Trophoblast cell (in vitro differentiated cells and primary cell): ENCODE results near the gene PLCG2.

Experiments used
- DNase-seq, 2 donors: peaks; one replicate each; pipeline ENCODE4 v3.0.0-alpha.2; 2016
- H2AFZ ChIP-seq: 2 replicates; pipeline ENCODE4 v1.6.1; 2013; ENCODE audit warnings: low read length, moderate library complexity, mild to moderate bottlenecking; ENCODE audit not compliant: insufficient read depth, poor library complexity
- H2AK5ac ChIP-seq: 2 replicates; pipeline ENCODE4 v1.6.1; 2013; ENCODE audit warnings: mild to moderate bottlenecking, low read length
- H2BK120ac ChIP-seq: 2 replicates; pipeline ENCODE4 v1.6.1; 2013; ENCODE audit warnings: low read length, mild to moderate bottlenecking, moderate library complexity; ENCODE audit not compliant: insufficient read depth, poor library complexity
- H2BK12ac ChIP-seq: 2 replicates; pipeline ENCODE4 v1.6.1; 2013; ENCODE audit warnings: mild to moderate bottlenecking, low read length, moderate library complexity
- H2BK5ac ChIP-seq: 2 replicates; pipeline ENCODE4 v1.6.1; 2013; ENCODE audit warnings: low read length, low read depth, moderate library complexity, mild to moderate bottlenecking; ENCODE audit not compliant: poor library complexity
- H3K14ac ChIP-seq: 2 replicates; pipeline ENCODE4 v1.6.1; 2013; ENCODE audit warnings: mild to moderate bottlenecking, low read length
- H3K18ac ChIP-seq: 2 replicates; pipeline ENCODE4 v1.6.1; 2013; ENCODE audit warnings: mild to moderate bottlenecking, low read length
- H3K23ac ChIP-seq: 2 replicates; pipeline ENCODE4 v1.6.1; 2013; ENCODE audit warnings: low read length
- H3K27ac ChIP-seq: 2 replicates; pipeline ENCODE4 v1.5.1; 2013; ENCODE audit warnings: low read depth, mild to moderate bottlenecking, inconsistent platforms, low read length, moderate library complexity
- H3K27me3 ChIP-seq: 2 replicates; pipeline ENCODE4 v1.6.1; 2013; ENCODE audit warnings: inconsistent platforms, mild to moderate bottlenecking, low read length, moderate library complexity; ENCODE audit not compliant: insufficient read depth
- H3K36me3 ChIP-seq, 2 experiments: 1 replicate in 1 of 2; 2 replicates in 1 of 2; pipeline ENCODE4 v1.6.1; 2013; ENCODE audit warnings: low read length in 2 of 2, mild to moderate bottlenecking in 2 of 2, moderate library complexity in 1 of 2; ENCODE audit not compliant: insufficient read depth in 2 of 2, control insufficient read depth in 1 of 2
- H3K4ac ChIP-seq: 2 replicates; pipeline ENCODE4 v1.6.1; 2013; ENCODE audit warnings: low read depth, mild to moderate bottlenecking, low read length, moderate library complexity
- H3K4me1 ChIP-seq, 2 experiments: 1 replicate in 1 of 2; 2 replicates in 1 of 2; pipeline ENCODE4 v1.6.1; 2013; ENCODE audit warnings: low read length in 2 of 2, mild to moderate bottlenecking in 2 of 2, moderate library complexity in 1 of 2; ENCODE audit not compliant: insufficient read depth in 2 of 2, control insufficient read depth in 1 of 2
- H3K4me2 ChIP-seq: 2 replicates; pipeline ENCODE4 v1.6.1; 2013; ENCODE audit warnings: inconsistent platforms, mild to moderate bottlenecking, low read length, moderate library complexity
- H3K4me3 ChIP-seq: 2 replicates; pipeline ENCODE4 v1.5.1; 2013; ENCODE audit warnings: mild to moderate bottlenecking, low read depth, low read length, inconsistent platforms
- H3K79me1 ChIP-seq: one replicate; pipeline ENCODE4 v1.6.1; 2013; ENCODE audit warnings: low read length
- H3K79me2 ChIP-seq: 2 replicates; pipeline ENCODE4 v1.6.1; 2013; ENCODE audit warnings: low read length, mild to moderate bottlenecking; ENCODE audit not compliant: control insufficient read depth, insufficient read depth, poor library complexity
- H3K9ac ChIP-seq: 2 replicates; pipeline ENCODE4 v1.6.1; 2013; ENCODE audit warnings: mild to moderate bottlenecking, low read length
- H3K9me3 ChIP-seq: 2 replicates; pipeline ENCODE4 v1.6.1; 2013; ENCODE audit warnings: low read depth, mild to moderate bottlenecking, control low read depth, inconsistent platforms, low read length; ENCODE audit not compliant: insufficient read depth
- H4K12ac ChIP-seq: 2 replicates; pipeline ENCODE4 v1.6.1; 2013; ENCODE audit warnings: low read depth, mild to moderate bottlenecking, low read length, moderate library complexity
- H4K8ac ChIP-seq: 2 replicates; pipeline ENCODE4 v1.6.1; 2013; ENCODE audit warnings: low read depth, mild to moderate bottlenecking, low read length, moderate library complexity
- H4K91ac ChIP-seq: one replicate; pipeline ENCODE4 v1.6.1; 2013; ENCODE audit warnings: low read depth, mild to moderate bottlenecking, low read length, moderate library complexity
- WGBS: extraction: QIAGEN DNeasy Blood & Tissue Kit; methylation state at CpG from one replicate; pipeline ENCODE4 v1.1.7; 2013; ENCODE audit warnings: missing lambda C conversion rate; ENCODE audit not compliant: insufficient read length, insufficient coverage; ENCODE audit errors: extremely low coverage; 5-methylcytosine and 5-hydroxymethylcytosine counted together

The PLCG2 gene

GRCh38 chr16:81996664-81997509 lies 217.8 kb downstream of the PLCG2 start:
- no CpG with 5 or more reads among the region's 11 CpGs for WGBS
- Histone ChIP-seq H4K91ac (no peak overlapping the region), H3K79me2 (no peaks in the 10 kb centered on the region), H2AFZ (no peak overlapping the region), H3K18ac (no peak overlapping the region), H3K36me3 (no peaks in the 10 kb centered on the region), H4K12ac (no peak overlapping the region), H3K27me3 (no peaks in the 10 kb centered on the region), H2AK5ac (no peak overlapping the region), H3K27ac (no peak overlapping the region), H3K23ac (no peak overlapping the region), H3K9ac (no peak overlapping the region), H3K4me2 (no peak overlapping the region), H3K4ac (no peak overlapping the region), H3K79me1 (no peaks in the 10 kb centered on the region), H3K4me3 (no peak overlapping the region), H3K14ac (no peak overlapping the region), H3K4me1 (peaks cover 0 to 10% of the 10 kb centered on the region in 2 experiments), H4K8ac (no peak overlapping the region), H2BK5ac (no peak overlapping the region), H2BK12ac (no peak overlapping the region), H3K9me3 (no peaks in the 10 kb centered on the region), H2BK120ac (no peak overlapping the region)
- DNase-seq = peak in 1 of 2 donors; percentile 28

GRCh38 chr16:81997738-81998137 lies 218.6 kb downstream of the PLCG2 start:
- H4K12ac ChIP-seq = no peak overlapping the region
- no CpG with 5 or more reads among the region's 2 CpGs for WGBS
- H3K36me3 ChIP-seq = no peaks in the 10 kb centered on the region
- no peak overlapping the region for H4K8ac ChIP-seq
- no peak overlapping the region for H3K23ac ChIP-seq
- H2BK5ac ChIP-seq = no peak overlapping the region
- H3K4me1 ChIP-seq = peaks cover 0 to 10% of the 10 kb centered on the region in 2 experiments
- H3K4ac ChIP-seq = no peak overlapping the region
- peak; percentile 23 to 66 for DNase-seq
- no peak overlapping the region for H2BK12ac ChIP-seq
- H3K9ac ChIP-seq = no peak overlapping the region
- no peak overlapping the region for H3K27ac ChIP-seq
- H3K14ac ChIP-seq = no peak overlapping the region
- H3K79me1 ChIP-seq = no peaks in the 10 kb centered on the region
- no peak overlapping the region for H3K18ac ChIP-seq
- H3K27me3 ChIP-seq = no peaks in the 10 kb centered on the region
- H2AFZ ChIP-seq = no peak overlapping the region
- H4K91ac ChIP-seq = no peak overlapping the region
- H2BK120ac ChIP-seq = no peak overlapping the region
- no peak overlapping the region for H3K4me3 ChIP-seq
- H3K4me2 ChIP-seq = no peak overlapping the region
- H3K79me2 ChIP-seq = no peaks in the 10 kb centered on the region
- H3K9me3 ChIP-seq = no peaks in the 10 kb centered on the region
- no peak overlapping the region for H2AK5ac ChIP-seq

GRCh38 chr16:82002831-82003230 lies 223.7 kb downstream of the PLCG2 start:
- no peak for DNase-seq
- no peaks in the 10 kb centered on the region for H3K79me2 ChIP-seq
- no peaks in the 10 kb centered on the region for H3K79me1 ChIP-seq
- H2AFZ ChIP-seq = no peak overlapping the region
- H3K4ac ChIP-seq = no peak overlapping the region
- no peak overlapping the region for H3K27ac ChIP-seq
- H3K27me3 ChIP-seq = no peaks in the 10 kb centered on the region
- H3K9me3 ChIP-seq = no peaks in the 10 kb centered on the region
- no peak overlapping the region for H2BK120ac ChIP-seq
- peaks cover 0 to 3% of the 10 kb centered on the region in 2 experiments for H3K4me1 ChIP-seq
- no peak overlapping the region for H3K23ac ChIP-seq
- H4K91ac ChIP-seq = no peak overlapping the region
- WGBS = no CpG with 5 or more reads among the region's 3 CpGs
- H2BK5ac ChIP-seq = no peak overlapping the region
- H3K18ac ChIP-seq = no peak overlapping the region
- H4K12ac ChIP-seq = no peak overlapping the region
- no peak overlapping the region for H3K14ac ChIP-seq
- no peaks in the 10 kb centered on the region for H3K36me3 ChIP-seq
- no peak overlapping the region for H4K8ac ChIP-seq
- no peak overlapping the region for H3K4me2 ChIP-seq
- no peak overlapping the region for H2AK5ac ChIP-seq
- H2BK12ac ChIP-seq = no peak overlapping the region
- no peak overlapping the region for H3K9ac ChIP-seq
- no peak overlapping the region for H3K4me3 ChIP-seq

- no peak overlapping the region for H3K27ac ChIP-seq
- H3K4me1 ChIP-seq = no peaks in the 10 kb centered on the region
- no peaks in the 10 kb centered on the region for H3K27me3 ChIP-seq
- H3K23ac ChIP-seq = no peak overlapping the region
- peaks cover 7% of the 10 kb centered on the region for H3K9me3 ChIP-seq
- no peak overlapping the region for H4K12ac ChIP-seq
- no peak overlapping the region for H3K4me2 ChIP-seq
- no peak overlapping the region for H3K18ac ChIP-seq
- H2AFZ ChIP-seq = no peak overlapping the region
- no peak overlapping the region for H3K4me3 ChIP-seq
- no peak overlapping the region for H2BK5ac ChIP-seq
- H3K79me2 ChIP-seq = no peaks in the 10 kb centered on the region
- no peak for DNase-seq
- no peaks in the 10 kb centered on the region for H3K79me1 ChIP-seq
- no peak overlapping the region for H2BK120ac ChIP-seq
- H2AK5ac ChIP-seq = no peak overlapping the region
- no peak overlapping the region for H4K8ac ChIP-seq
- H3K36me3 ChIP-seq = no peaks in the 10 kb centered on the region
- H4K91ac ChIP-seq = no peak overlapping the region
- no peak overlapping the region for H3K14ac ChIP-seq
- H3K9ac ChIP-seq = no peak overlapping the region
- H2BK12ac ChIP-seq = no peak overlapping the region
- H3K4ac ChIP-seq = no peak overlapping the region
- WGBS = no CpG with 5 or more reads among the region's 5 CpGs
These were observed 225.5 kb downstream of the PLCG2 start for GRCh38 chr16:82004601-82005000.
